Measurements from ENCODE around the gene IVNS1ABP. TPM values are rescaled to one million over a fixed set of nuclear protein-coding genes. Genes with fewer than 3 reads are reported as not detected.
"Not testable (repeated sequence)": the region's sequence is repeated elsewhere in the genome, so short reads cannot be mapped to it uniquely, and the experiment has no call there.

IVNS1ABP gene
- total RNA-seq: 10 to 100 TPM; 51.0 to 92.9 (median 91.1) TPM

GRCh38 chr1:185317034-185317885 lies at the start of gene IVNS1ABP:
TSS of gene IVNS1ABP (minus strand) at chr1:185317243. CDS start at chr1:185309493, 7,750 bp downstream.
- peak; percentile 94 to 95 for DNase-seq (ENCODE audit: low spot score in 2 of 2)
- intact Hi-C loops (cut with DNase I; ENCODE audit: low total_unique reads): no loop called here
- Histone ChIP-seq H3K27me3 (no peaks in the 10 kb centered on the region), H3K36me3 (no peaks in the 10 kb centered on the region), H3K27ac (peak within 1 kb of the TSS; percentile 89 to 91), H3K4me1 (peaks cover 0 to 5% of the 10 kb centered on the region in 2 donors), H3K4me3 (peak within 1 kb of the TSS; percentile 70 to 97 (median 75)), H3K9me3 (no peaks in the 10 kb centered on the region)
- no peak for TF ChIP-seq CTCF (IDR thresholded peaks at IDR 0.05)
- peak; percentile 70 to 88 (median 85) for TF ChIP-seq POLR2AphosphoS5 (IDR thresholded peaks at IDR 0.05)
- peak; percentile 71 for TF ChIP-seq POLR2A (IDR thresholded peaks at IDR 0.05)

GRCh38 chr1:185365951-185366350 lies 48.9 kb upstream of the IVNS1ABP start:
- intact Hi-C loops (cut with DNase I; ENCODE audit: low total_unique reads): no loop called here
- no peaks in the 10 kb centered on the region for H3K4me1 ChIP-seq
- TF ChIP-seq CTCF (IDR thresholded peaks at IDR 0.05) (no peak), POLR2AphosphoS5 (IDR thresholded peaks at IDR 0.05) (no peak), POLR2A (IDR thresholded peaks at IDR 0.05) (no peak)
- no peak overlapping the region for H3K4me3 ChIP-seq
- no peak for DNase-seq (ENCODE audit: low spot score in 2 of 2)
- no peak overlapping the region for H3K27ac ChIP-seq
- H3K36me3 ChIP-seq: no peaks in the 10 kb centered on the region
- no peaks in the 10 kb centered on the region for H3K27me3 ChIP-seq
- H3K9me3 ChIP-seq: peaks cover 0 to 7% of the 10 kb centered on the region in 2 donors

GRCh38 chr1:185364528-185364927 lies 47.5 kb upstream of the IVNS1ABP start:
- H3K4me1 ChIP-seq; intact Hi-C loops (cut with DNase I; ENCODE audit: low total_unique reads); H3K27ac ChIP-seq; H3K4me3 ChIP-seq; H3K36me3 ChIP-seq; H3K9me3 ChIP-seq; H3K27me3 ChIP-seq; DNase-seq (ENCODE audit: low spot score in 2 of 2): not testable (repeated sequence)

- Histone ChIP-seq H3K27ac (no peak overlapping the region), H3K4me3 (no peak overlapping the region), H3K9me3 (peaks cover 0 to 9% of the 10 kb centered on the region in 2 donors), H3K4me1 (no peaks in the 10 kb centered on the region), H3K36me3 (no peaks in the 10 kb centered on the region), H3K27me3 (no peaks in the 10 kb centered on the region)
- no peak for DNase-seq (ENCODE audit: low spot score in 2 of 2)
- TF ChIP-seq POLR2A (IDR thresholded peaks at IDR 0.05) (no peak), CTCF (IDR thresholded peaks at IDR 0.05) (no peak), POLR2AphosphoS5 (IDR thresholded peaks at IDR 0.05) (no peak)
- intact Hi-C loops (cut with DNase I; ENCODE audit: low total_unique reads): no loop called here
These were observed 46.2 kb upstream of the IVNS1ABP start for GRCh38 chr1:185363205-185363604.

- Histone ChIP-seq H3K4me1 (no peaks in the 10 kb centered on the region), H3K36me3 (no peaks in the 10 kb centered on the region), H3K9me3 (peaks cover 0 to 9% of the 10 kb centered on the region in 2 donors), H3K27ac (no peak overlapping the region), H3K27me3 (no peaks in the 10 kb centered on the region), H3K4me3 (no peak overlapping the region)
- no peak for TF ChIP-seq CTCF (IDR thresholded peaks at IDR 0.05)
- TF ChIP-seq POLR2A (IDR thresholded peaks at IDR 0.05): no peak
- no peak for TF ChIP-seq POLR2AphosphoS5 (IDR thresholded peaks at IDR 0.05)
- DNase-seq (ENCODE audit: low spot score in 2 of 2): no peak
- intact Hi-C loops (cut with DNase I; ENCODE audit: low total_unique reads): no loop called here
These were observed 43.7 kb upstream of the IVNS1ABP start for GRCh38 chr1:185360714-185361113.
